ENCODE measurements around the gene REPS2. TPM values are rescaled to one million over a fixed set of nuclear protein-coding genes. Genes with fewer than 3 reads are reported as not detected.

The REPS2 gene
- total RNA-seq, 4 donors from 2014 or later, result 10.8 to 37.0 (median 17.5) TPM

DNA sequence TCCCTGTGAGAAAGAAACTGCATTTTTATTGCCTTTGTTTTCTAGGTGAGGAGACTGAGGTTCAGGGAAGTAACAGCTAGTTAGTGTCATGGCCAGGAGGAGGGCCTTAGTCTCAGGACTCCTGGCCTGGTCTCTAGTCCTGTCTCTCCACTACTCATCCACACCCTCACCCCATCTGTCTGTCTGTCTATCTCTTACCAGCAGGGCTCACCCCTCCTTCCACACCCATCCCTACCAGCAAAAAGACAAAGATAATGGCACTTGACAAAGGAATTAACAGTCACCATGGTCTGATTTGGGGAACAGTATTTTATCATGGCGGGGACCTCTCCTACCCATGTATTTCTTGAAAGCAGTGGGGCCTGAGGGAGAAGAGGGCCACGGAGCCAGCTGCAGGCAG lies 125.8 kb downstream of the REPS2 start:
- no peak overlapping the region for H3K4me3 ChIP-seq
- no peaks in the 10 kb centered on the region for H3K36me3 ChIP-seq
- TF ChIP-seq POLR2AphosphoS5 (IDR thresholded peaks at IDR 0.05), result no peak
- no peaks in the 10 kb centered on the region for H3K27me3 ChIP-seq
- in situ Hi-C loops (cut with MboI; ENCODE audit: low pct_ligation_motif_present in 1 of 4, low pct_unique_long_range_greater_than_20kb in 1 of 4, low sequenced_read_pairs in 3 of 4), result no loop called here
- H3K9me3 ChIP-seq, result no peaks in the 10 kb centered on the region
- no peak overlapping the region for H3K27ac ChIP-seq
- intact Hi-C loops (cut with DNase I; ENCODE audit: low total_unique reads), result no loop called here
- no peaks in the 10 kb centered on the region for H3K4me1 ChIP-seq
- WGBS, 2 donors (ENCODE audit: low coverage in 1 of 2), result 77% methylated on average over 2 of the region's 2 CpGs; no CpG with 5 or more reads in 1 of the 2 donors
- no peak for DNase-seq

DNA sequence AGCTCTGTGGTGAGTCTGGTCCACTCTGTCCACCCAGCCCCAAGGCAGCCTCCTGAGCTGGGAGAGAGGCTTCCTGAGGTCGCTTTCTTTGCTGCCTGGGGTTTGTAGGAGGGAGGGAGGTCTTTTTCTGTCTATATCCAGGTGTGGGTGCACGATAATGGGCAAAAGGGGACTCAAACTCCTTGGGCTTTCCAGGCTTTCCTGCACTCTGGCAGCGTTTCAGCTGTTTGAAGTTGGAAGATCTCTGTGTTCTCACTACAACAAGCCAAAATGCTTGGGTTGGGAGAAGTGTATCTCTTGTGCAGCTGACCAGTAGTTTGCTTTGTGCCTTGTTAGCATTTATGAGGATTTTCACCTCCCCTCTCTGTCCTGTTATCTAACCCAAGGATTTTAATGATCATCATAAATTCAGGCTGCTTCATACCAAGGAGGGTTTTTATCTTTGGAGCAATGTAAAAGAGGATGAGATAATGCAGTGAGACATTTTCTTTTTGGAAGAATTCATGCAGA lies 126.3 kb downstream of the REPS2 start:
- no peaks in the 10 kb centered on the region for H3K27me3 ChIP-seq
- DNase-seq, result no peak
- no peak overlapping the region for H3K27ac ChIP-seq
- 46% methylated on average over 3 of the region's 3 CpGs; no CpG with 5 or more reads in 1 of the 2 donors for WGBS, 2 donors (ENCODE audit: low coverage in 1 of 2)
- H3K4me1 ChIP-seq, result no peaks in the 10 kb centered on the region
- H3K4me3 ChIP-seq, result no peak overlapping the region
- no peaks in the 10 kb centered on the region for H3K9me3 ChIP-seq
- TF ChIP-seq EP300 (IDR thresholded peaks at IDR 0.05; ENCODE audit: low read depth) (no peak), POLR2AphosphoS5 (IDR thresholded peaks at IDR 0.05) (no peak), POLR2A (IDR thresholded peaks at IDR 0.05) (no peak)
- TF ChIP-seq, protein P1, sequence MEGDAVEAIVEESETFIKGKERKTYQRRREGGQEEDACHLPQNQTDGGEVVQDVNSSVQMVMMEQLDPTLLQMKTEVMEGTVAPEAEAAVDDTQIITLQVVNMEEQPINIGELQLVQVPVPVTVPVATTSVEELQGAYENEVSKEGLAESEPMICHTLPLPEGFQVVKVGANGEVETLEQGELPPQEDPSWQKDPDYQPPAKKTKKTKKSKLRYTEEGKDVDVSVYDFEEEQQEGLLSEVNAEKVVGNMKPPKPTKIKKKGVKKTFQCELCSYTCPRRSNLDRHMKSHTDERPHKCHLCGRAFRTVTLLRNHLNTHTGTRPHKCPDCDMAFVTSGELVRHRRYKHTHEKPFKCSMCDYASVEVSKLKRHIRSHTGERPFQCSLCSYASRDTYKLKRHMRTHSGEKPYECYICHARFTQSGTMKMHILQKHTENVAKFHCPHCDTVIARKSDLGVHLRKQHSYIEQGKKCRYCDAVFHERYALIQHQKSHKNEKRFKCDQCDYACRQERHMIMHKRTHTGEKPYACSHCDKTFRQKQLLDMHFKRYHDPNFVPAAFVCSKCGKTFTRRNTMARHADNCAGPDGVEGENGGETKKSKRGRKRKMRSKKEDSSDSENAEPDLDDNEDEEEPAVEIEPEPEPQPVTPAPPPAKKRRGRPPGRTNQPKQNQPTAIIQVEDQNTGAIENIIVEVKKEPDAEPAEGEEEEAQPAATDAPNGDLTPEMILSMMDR (IDR thresholded peaks at IDR 0.05), result no peak
- in situ Hi-C loops (cut with MboI; ENCODE audit: low pct_ligation_motif_present in 1 of 4, low pct_unique_long_range_greater_than_20kb in 1 of 4, low sequenced_read_pairs in 3 of 4), result no loop called here
- H3K36me3 ChIP-seq, result no peaks in the 10 kb centered on the region
- intact Hi-C loops (cut with DNase I; ENCODE audit: low total_unique reads), result no loop called here

DNA sequence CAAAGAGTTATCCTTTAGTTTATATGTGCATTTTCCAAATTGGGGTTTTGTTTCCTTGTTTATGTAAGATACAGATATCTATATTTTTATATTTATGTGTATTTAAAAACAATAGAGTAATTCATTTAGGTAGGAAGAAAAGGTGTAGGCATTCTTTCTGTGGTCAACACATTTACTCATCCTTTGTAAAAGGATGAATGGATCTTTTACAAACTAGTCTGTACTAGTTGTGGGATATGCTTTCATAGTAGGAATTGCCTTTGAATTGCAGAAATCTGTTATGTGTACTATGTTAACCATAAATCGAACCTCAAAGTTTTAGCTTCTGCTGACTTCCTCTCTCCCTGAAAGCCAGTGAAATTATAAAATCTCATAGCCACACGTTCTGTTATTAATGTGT lies 128.5 kb downstream of the REPS2 start:
- Histone ChIP-seq H3K4me1 (no peaks in the 10 kb centered on the region), H3K27me3 (no peaks in the 10 kb centered on the region), H3K27ac (no peak overlapping the region), H3K36me3 (no peaks in the 10 kb centered on the region), H3K4me3 (no peak overlapping the region), H3K9me3 (no peaks in the 10 kb centered on the region)
- WGBS, 2 donors (ENCODE audit: low coverage in 1 of 2), result 51 to 78% methylated on average over 2 of the region's 2 CpGs
- in situ Hi-C loops (cut with MboI; ENCODE audit: low pct_ligation_motif_present in 1 of 4, low pct_unique_long_range_greater_than_20kb in 1 of 4, low sequenced_read_pairs in 3 of 4), result no loop called here
- intact Hi-C loops (cut with DNase I; ENCODE audit: low total_unique reads), result no loop called here
- no peak for DNase-seq
- TF ChIP-seq, protein P1 (IDR thresholded peaks at IDR 0.05), result no peak
- no peak for TF ChIP-seq POLR2AphosphoS5 (IDR thresholded peaks at IDR 0.05)
- TF ChIP-seq EP300 (IDR thresholded peaks at IDR 0.05; ENCODE audit: low read depth), result no peak
- TF ChIP-seq POLR2A (IDR thresholded peaks at IDR 0.05), result no peak

DNA sequence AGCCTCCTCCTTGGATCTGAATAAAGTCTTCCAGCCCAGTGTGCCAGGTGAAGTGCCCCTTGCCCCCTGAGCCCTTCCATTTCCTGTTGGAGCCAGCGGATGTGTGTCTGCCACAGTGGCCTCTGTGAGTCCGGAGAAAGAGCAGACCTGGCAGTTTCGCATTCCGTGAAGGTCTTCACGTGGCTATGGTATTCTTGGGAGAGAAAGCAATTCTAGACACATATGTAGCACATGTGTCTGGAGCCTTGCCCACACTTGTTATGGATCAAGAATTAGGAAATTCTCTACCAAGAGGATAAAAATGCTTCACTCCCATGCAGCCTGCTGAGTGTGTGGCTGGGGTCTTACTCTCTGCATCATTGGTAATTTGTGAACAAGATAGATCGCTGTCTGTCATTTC lies 130.9 kb downstream of the REPS2 start:
- in situ Hi-C loops (cut with MboI; ENCODE audit: low pct_ligation_motif_present in 1 of 4, low pct_unique_long_range_greater_than_20kb in 1 of 4, low sequenced_read_pairs in 3 of 4) (no loop called here), intact Hi-C loops (cut with DNase I; ENCODE audit: low total_unique reads) (no loop called here)
- whole genome bisulfite sequencing, 2 donors (ENCODE audit: low coverage in 1 of 2), result 76% methylated on average over 6 of the region's 6 CpGs; no CpG with 5 or more reads in 1 of the 2 donors
- peaks cover 0 to 3% (median 0%) of the 10 kb centered on the region in 4 donors for H3K4me1 ChIP-seq
- H3K36me3 ChIP-seq, result no peaks in the 10 kb centered on the region
- no peaks in the 10 kb centered on the region for H3K9me3 ChIP-seq
- no peak overlapping the region for H3K4me3 ChIP-seq
- DNase-seq, result no peak
- H3K27me3 ChIP-seq, result no peaks in the 10 kb centered on the region
- no peak overlapping the region for H3K27ac ChIP-seq
- TF ChIP-seq, protein P1 (IDR thresholded peaks at IDR 0.05), result no peak
- TF ChIP-seq POLR2A (IDR thresholded peaks at IDR 0.05) (no peak), EP300 (IDR thresholded peaks at IDR 0.05; ENCODE audit: low read depth) (no peak), POLR2AphosphoS5 (IDR thresholded peaks at IDR 0.05) (no peak)

Measured in transverse colon (tissue), 4 donors.